Stimulated activated CD8-positive, alpha-beta memory T cell treated with anti-CD3 and anti-CD28 coated beads, Interleukin-15, amount 100 ng/mL, for 24 hours (primary cell): ENCODE data around the gene TXLNB.

Experiments used
- DNase-seq: peaks from one replicate; pipeline ENCODE4 v3.0.0-alpha.2; 2020; ENCODE audit warnings: low read depth

The TXLNB gene

GRCh38 chr6:139270249-139270648, 21.5 kb downstream of the TXLNB start:
- DNase-seq: no peak

- no peak for DNase-seq
These were observed 26.1 kb downstream of the TXLNB start for GRCh38 chr6:139265512-139266190.

- DNase-seq: no peak
These were observed 29.1 kb downstream of the TXLNB start for GRCh38 chr6:139262519-139263300.

- DNase-seq: no peak
These were observed 33.9 kb downstream of the TXLNB start for GRCh38 chr6:139257821-139258398.

GRCh38 chr6:139257291-139257690, 34.5 kb downstream of the TXLNB start:
- DNase-seq: no peak

- no peak for DNase-seq
These were observed 35.7 kb downstream of the TXLNB start for GRCh38 chr6:139256087-139256486.

GRCh38 chr6:139254196-139254595, 37.6 kb downstream of the TXLNB start:
- DNase-seq: no peak

GRCh38 chr6:139253656-139254055, 38.1 kb downstream of the TXLNB start:
- DNase-seq: no peak

GRCh38 chr6:139251691-139252390, 40.0 kb downstream of the TXLNB start:
- DNase-seq: no peak

GRCh38 chr6:139251045-139251690, 40.6 kb downstream of the TXLNB start:
- no peak for DNase-seq

GRCh38 chr6:139250296-139251044, 41.3 kb downstream of the TXLNB start:
- peak; percentile 11 for DNase-seq

- no peak for DNase-seq
These were observed 42.4 kb downstream of the TXLNB start for GRCh38 chr6:139249395-139249794.

- DNase-seq: no peak
These were observed 42.9 kb downstream of the TXLNB start for GRCh38 chr6:139248911-139249310.

- DNase-seq: no peak
These were observed 44.2 kb downstream of the TXLNB start for GRCh38 chr6:139247618-139248017.

- DNase-seq: no peak
These were observed 48.3 kb downstream of the TXLNB start for GRCh38 chr6:139243536-139243935.

GRCh38 chr6:139242457-139243240, 49.1 kb downstream of the TXLNB start:
- no peak for DNase-seq

- no peak for DNase-seq
These were observed 51.4 kb downstream of the TXLNB start for GRCh38 chr6:139240161-139241010.

GRCh38 chr6:139239064-139239463, 52.7 kb downstream of the TXLNB start:
- DNase-seq: no peak

- DNase-seq: no peak
These were observed 55.7 kb downstream of the TXLNB start for GRCh38 chr6:139236105-139236504.

- DNase-seq: no peak
These were observed 56.1 kb downstream of the TXLNB start for GRCh38 chr6:139235661-139236060.
